Smooth muscle cell (in vitro differentiated cells): Measurements from ENCODE around the gene STIMATE. TPM values are rescaled to one million over a fixed set of nuclear protein-coding genes. Genes with fewer than 3 reads are reported as not detected.
A peak's percentile ranks its signal among the peaks of the same experiment; 100 is the strongest.

Experiments
- DNase-seq: peaks from one replicate; lab custom pipeline; 2025; ENCODE audit not compliant: unreplicated experiment; lab: John Stamatoyannopoulos, UW
- H2AFZ ChIP-seq: fragments of 200-600 bp; sonication (generic); 2 replicates; pipeline ENCODE4 v1.6.0; 2016; ENCODE audit warnings: antibody characterized with exemption, low read depth, mild to moderate bottlenecking
- H3F3A ChIP-seq: fragments of 200-600 bp; sonication (generic); 2 replicates; pipeline ENCODE4 v1.6.0; 2017; ENCODE audit warnings: antibody characterized with exemption, low read depth
- H3K27ac ChIP-seq: fragments of 200-600 bp; sonication (generic); 2 replicates; pipeline ENCODE4 v1.5.1; 2016; ENCODE audit warnings: low read depth, mild to moderate bottlenecking
- H3K27me3 ChIP-seq: fragments of 200-600 bp; sonication (generic); 2 replicates; pipeline ENCODE4 v1.6.1; 2016; ENCODE audit warnings: low read depth, mild to moderate bottlenecking
- H3K36me3 ChIP-seq: fragments of 200-600 bp; sonication (generic); 2 replicates; pipeline ENCODE4 v1.5.1; 2016; ENCODE audit warnings: low read depth
- H3K4me1 ChIP-seq: fragments of 200-600 bp; sonication (generic); 2 replicates; pipeline ENCODE4 v1.5.1; 2016; ENCODE audit warnings: low read depth
- H3K4me2 ChIP-seq: fragments of 200-600 bp; sonication (generic); 2 replicates; pipeline ENCODE4 v1.6.0; 2016; ENCODE audit warnings: mild to moderate bottlenecking
- H3K4me3 ChIP-seq: fragments of 200-600 bp; sonication (generic); 2 replicates; pipeline ENCODE4 v1.5.1; 2016; ENCODE audit warnings: mild to moderate bottlenecking
- H3K79me2 ChIP-seq: fragments of 200-600 bp; sonication (generic); 2 replicates; pipeline ENCODE4 v1.6.0; 2016; ENCODE audit warnings: low read depth, mild to moderate bottlenecking
- H3K9ac ChIP-seq: fragments of 200-600 bp; sonication (generic); 2 replicates; pipeline ENCODE4 v1.6.0; 2016; ENCODE audit warnings: low read depth
- H3K9me3 ChIP-seq: fragments of 200-600 bp; sonication (generic); replicated peaks from 2 replicates; pipeline ENCODE4 v1.5.1; 2016; ENCODE audit warnings: low read depth
- H4K20me1 ChIP-seq: fragments of 200-600 bp; sonication (generic); 2 replicates; pipeline ENCODE4 v1.6.0; 2016; ENCODE audit warnings: low read depth
- WGBS: methylation state at CpG from one replicate; pipeline ENCODE4 v1.1.7; 2016; ENCODE audit warnings: low lambda C conversion rate; 5-methylcytosine and 5-hydroxymethylcytosine counted together
- polyA plus RNA-seq: library from polyadenylated mRNA; unstranded; fragments of >200 nt; fragmentation: Nextera tagmentation; extraction: Ambion mirVana; gene quantifications from 2 replicates; pipeline ENCODE4 v1.2.1, GENCODE V29; 2016
- total RNA-seq: library from RNA; depleted of rRNA; stranded (reverse); fragments of >200 nt; gene quantifications from 2 replicates; pipeline ENCODE4 v1.2.3, GENCODE V29; 2014
- TF ChIP-seq, protein P1 (sequence below): fragments of 200-600 bp; sonication (generic); IDR thresholded peaks from 2 replicates; pipeline ENCODE4 v1.5.1; 2017; ENCODE audit warnings: borderline replicate concordance, mild to moderate bottlenecking, antibody characterized with exemption; ENCODE audit not compliant: insufficient read depth, poor library complexity, severe bottlenecking

Gene STIMATE
- total and polyA plus RNA-seq, 2 experiments from 2014 or later, result 12.8 to 18.1 TPM

DNA sequence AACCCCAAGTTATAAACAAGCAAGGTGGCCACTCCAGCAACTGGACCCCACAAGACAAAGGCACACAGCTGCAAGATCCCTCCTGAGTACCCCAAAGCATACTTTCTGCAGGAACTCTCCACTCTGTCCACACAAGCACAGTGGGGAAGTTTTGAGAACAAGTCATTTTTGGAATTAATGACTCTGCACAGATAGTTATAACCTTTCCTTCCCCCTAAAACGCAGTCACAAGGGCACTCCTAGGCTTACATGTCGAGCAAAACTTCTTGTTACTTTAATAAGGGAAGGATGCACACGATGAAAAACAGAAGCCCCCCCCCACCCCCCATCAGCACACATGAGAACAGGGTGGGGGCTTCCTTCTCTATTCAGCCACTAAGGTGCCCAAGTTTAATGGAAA, 1.2 kb downstream of the STIMATE start:
- no peaks in the 10 kb centered on the region for H3K9me3 ChIP-seq
- no peak overlapping the region for H2AFZ ChIP-seq
- H3K9ac ChIP-seq, result no peak overlapping the region
- peaks cover 11% of the 10 kb centered on the region for H3K4me1 ChIP-seq
- no peak for DNase-seq
- WGBS, result 52% methylated on average over 3 of the region's 3 CpGs
- no peaks in the 10 kb centered on the region for H3K27me3 ChIP-seq
- no peaks in the 10 kb centered on the region for H3F3A ChIP-seq
- peak overlapping the region; percentile 86 for H3K4me2 ChIP-seq
- peaks cover 9% of the 10 kb centered on the region for H3K79me2 ChIP-seq
- peaks cover 27% of the 10 kb centered on the region for H4K20me1 ChIP-seq
- no peak overlapping the region for H3K27ac ChIP-seq
- peak overlapping the region; percentile 71 for H3K4me3 ChIP-seq
- H3K36me3 ChIP-seq, result no peaks in the 10 kb centered on the region
- TF ChIP-seq, protein P1, sequence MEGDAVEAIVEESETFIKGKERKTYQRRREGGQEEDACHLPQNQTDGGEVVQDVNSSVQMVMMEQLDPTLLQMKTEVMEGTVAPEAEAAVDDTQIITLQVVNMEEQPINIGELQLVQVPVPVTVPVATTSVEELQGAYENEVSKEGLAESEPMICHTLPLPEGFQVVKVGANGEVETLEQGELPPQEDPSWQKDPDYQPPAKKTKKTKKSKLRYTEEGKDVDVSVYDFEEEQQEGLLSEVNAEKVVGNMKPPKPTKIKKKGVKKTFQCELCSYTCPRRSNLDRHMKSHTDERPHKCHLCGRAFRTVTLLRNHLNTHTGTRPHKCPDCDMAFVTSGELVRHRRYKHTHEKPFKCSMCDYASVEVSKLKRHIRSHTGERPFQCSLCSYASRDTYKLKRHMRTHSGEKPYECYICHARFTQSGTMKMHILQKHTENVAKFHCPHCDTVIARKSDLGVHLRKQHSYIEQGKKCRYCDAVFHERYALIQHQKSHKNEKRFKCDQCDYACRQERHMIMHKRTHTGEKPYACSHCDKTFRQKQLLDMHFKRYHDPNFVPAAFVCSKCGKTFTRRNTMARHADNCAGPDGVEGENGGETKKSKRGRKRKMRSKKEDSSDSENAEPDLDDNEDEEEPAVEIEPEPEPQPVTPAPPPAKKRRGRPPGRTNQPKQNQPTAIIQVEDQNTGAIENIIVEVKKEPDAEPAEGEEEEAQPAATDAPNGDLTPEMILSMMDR, result no peak

DNA sequence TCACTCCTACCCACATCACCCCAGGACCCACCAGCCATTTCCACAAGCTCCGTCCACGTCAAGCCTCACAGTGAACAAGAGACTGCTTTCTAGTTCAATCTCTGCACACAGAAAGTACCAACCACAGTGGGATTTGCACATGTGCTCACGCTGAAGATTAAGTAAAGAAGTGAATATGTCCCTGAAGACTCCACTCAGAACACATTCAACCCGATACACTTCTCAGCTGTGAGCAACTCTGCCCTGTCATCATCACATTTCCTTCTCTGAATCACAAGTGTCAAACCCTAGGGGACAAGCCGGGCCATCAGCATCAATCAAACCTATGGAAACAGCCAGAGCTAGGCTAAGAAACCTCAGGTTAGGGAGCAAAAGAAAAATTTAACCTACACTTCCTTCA, 1.9 kb downstream of the STIMATE start:
- Histone ChIP-seq H3K4me1 (peaks cover 11% of the 10 kb centered on the region), H3F3A (no peaks in the 10 kb centered on the region), H3K36me3 (no peaks in the 10 kb centered on the region), H3K79me2 (peaks cover 9% of the 10 kb centered on the region), H4K20me1 (peaks cover 32% of the 10 kb centered on the region), H3K9me3 (no peaks in the 10 kb centered on the region), H3K4me2 (no peak overlapping the region), H3K9ac (no peak overlapping the region), H3K4me3 (no peak overlapping the region), H3K27me3 (no peaks in the 10 kb centered on the region), H2AFZ (no peak overlapping the region), H3K27ac (no peak overlapping the region)
- no peak for DNase-seq
- TF ChIP-seq, protein P1, result no peak
- 76% methylated on average over 5 of the region's 5 CpGs for WGBS

- Histone ChIP-seq H3K4me3 (no peak overlapping the region), H2AFZ (no peak overlapping the region), H3F3A (no peaks in the 10 kb centered on the region), H3K9me3 (no peaks in the 10 kb centered on the region), H3K36me3 (no peaks in the 10 kb centered on the region), H3K27ac (no peak overlapping the region), H3K4me2 (no peak overlapping the region), H4K20me1 (peaks cover 39% of the 10 kb centered on the region), H3K27me3 (no peaks in the 10 kb centered on the region), H3K79me2 (peaks cover 9% of the 10 kb centered on the region), H3K4me1 (peaks cover 11% of the 10 kb centered on the region), H3K9ac (no peak overlapping the region)
- TF ChIP-seq, protein P1, result no peak
- 96% methylated on average over 10 of the region's 10 CpGs for WGBS
- no peak for DNase-seq
Measured at GRCh38 chr3:52894756-52895155, 2.6 kb downstream of the STIMATE start.

DNA sequence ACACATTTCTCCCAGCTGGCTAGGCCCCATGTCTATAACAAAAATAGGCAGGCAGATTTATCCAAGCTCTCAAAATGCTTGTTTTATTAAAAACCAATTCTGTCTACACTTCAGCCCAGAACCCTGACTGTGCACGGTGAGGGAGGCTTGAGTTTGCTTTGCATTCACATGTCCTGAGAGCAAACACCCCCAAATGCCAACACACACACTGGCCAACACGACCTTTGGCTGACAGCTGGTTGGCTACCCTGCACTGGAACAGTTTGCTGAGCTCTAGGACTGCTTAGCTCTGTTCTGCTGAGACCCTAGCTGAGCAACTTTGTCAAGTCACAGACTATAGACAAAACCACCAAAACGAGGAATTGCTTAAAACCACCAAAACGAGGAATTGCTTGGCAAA, 3.6 kb downstream of the STIMATE start:
- no peak overlapping the region for H3K4me3 ChIP-seq
- no peak overlapping the region for H3K27ac ChIP-seq

More for the DNA sequence above, 3.6 kb downstream of the STIMATE start:
- H3K79me2 ChIP-seq, result peaks cover 9% of the 10 kb centered on the region
- no peaks in the 10 kb centered on the region for H3K9me3 ChIP-seq
- H3K9ac ChIP-seq, result no peak overlapping the region
- H2AFZ ChIP-seq, result no peak overlapping the region
- no peaks in the 10 kb centered on the region for H3F3A ChIP-seq
- no peak overlapping the region for H3K4me2 ChIP-seq
- H4K20me1 ChIP-seq, result peaks cover 49% of the 10 kb centered on the region
- no peak for DNase-seq
- TF ChIP-seq, protein P1, result no peak
- 90% methylated on average over 4 of the region's 4 CpGs for whole genome bisulfite sequencing
- H3K27me3 ChIP-seq, result no peaks in the 10 kb centered on the region
- H3K36me3 ChIP-seq, result no peaks in the 10 kb centered on the region
- peaks cover 11% of the 10 kb centered on the region for H3K4me1 ChIP-seq
